Stimulated activated CD8-positive, alpha-beta memory T cell treated with anti-CD3 and anti-CD28 coated beads, Interleukin-7, amount 100 ng/mL, for 48 hours (primary cell): ENCODE data around the gene SPATA25.
"Not testable (repeated sequence)": the region's sequence is repeated elsewhere in the genome, so short reads cannot be mapped to it uniquely, and the experiment has no call there.

Experiments used
- DNase-seq, 2 donors: peaks; one replicate each; pipeline ENCODE4 v3.0.0-alpha.2; 2020; ENCODE audit warnings: low read depth in 1 of 2; ENCODE audit errors: extremely low read depth in 1 of 2

The SPATA25 gene

GRCh38 chr20:45887346-45887715 is at the start of gene SPATA25:
Gene SPATA25 (minus strand): TSS chr20:45887622. CDS start chr20:45887590, 32 bp downstream.
- no peak for DNase-seq

GRCh38 chr20:45935416-45936046 is 48.1 kb upstream of the SPATA25 start:
- no peak for DNase-seq

- DNase-seq, result peak; percentile 96
Observed at GRCh38 chr20:45934586-45935415, 47.4 kb upstream of the SPATA25 start, which contains the start of gene PCIF1. Gene PCIF1 (plus strand): TSS chr20:45934683. CDS start chr20:45939000, 4,317 bp downstream.

GRCh38 chr20:45934046-45934585 is 46.7 kb upstream of the SPATA25 start:
- DNase-seq, result peak; percentile 22 to 41

GRCh38 chr20:45933266-45934045 is 46.0 kb upstream of the SPATA25 start:
- DNase-seq, result peak in 1 of 2 donors; percentile 60

- not testable (repeated sequence) for DNase-seq
Observed at GRCh38 chr20:45931680-45932079, 44.3 kb upstream of the SPATA25 start.

GRCh38 chr20:45927071-45927878 is 39.9 kb upstream of the SPATA25 start:
- no peak for DNase-seq

- no peak for DNase-seq
Observed at GRCh38 chr20:45926731-45927070, 39.3 kb upstream of the SPATA25 start.

- DNase-seq, result no peak
Observed at GRCh38 chr20:45925821-45926506, 38.5 kb upstream of the SPATA25 start.

GRCh38 chr20:45924391-45925261 is 37.2 kb upstream of the SPATA25 start:
- DNase-seq, result no peak

- no peak for DNase-seq
Observed at GRCh38 chr20:45921337-45922189, 34.1 kb upstream of the SPATA25 start.

- no peak for DNase-seq
Observed at GRCh38 chr20:45920462-45921336, 33.3 kb upstream of the SPATA25 start.

GRCh38 chr20:45919542-45920399 is 32.3 kb upstream of the SPATA25 start:
- no peak for DNase-seq

- no peak for DNase-seq
Observed at GRCh38 chr20:45918779-45919537, 31.5 kb upstream of the SPATA25 start.

GRCh38 chr20:45918182-45918737 is 30.8 kb upstream of the SPATA25 start:
- no peak for DNase-seq
